GM19395 (cell line): Measurements from ENCODE around the gene WDR76.

Source experiments
- ATAC-seq: cut with Tn5 transposase; IDR thresholded peaks from one replicate; pipeline ENCODE4 v1.9.1; 2021; ENCODE audit warnings: mild to moderate bottlenecking, moderate library complexity; ENCODE audit not compliant: unreplicated experiment

Gene WDR76

DNA sequence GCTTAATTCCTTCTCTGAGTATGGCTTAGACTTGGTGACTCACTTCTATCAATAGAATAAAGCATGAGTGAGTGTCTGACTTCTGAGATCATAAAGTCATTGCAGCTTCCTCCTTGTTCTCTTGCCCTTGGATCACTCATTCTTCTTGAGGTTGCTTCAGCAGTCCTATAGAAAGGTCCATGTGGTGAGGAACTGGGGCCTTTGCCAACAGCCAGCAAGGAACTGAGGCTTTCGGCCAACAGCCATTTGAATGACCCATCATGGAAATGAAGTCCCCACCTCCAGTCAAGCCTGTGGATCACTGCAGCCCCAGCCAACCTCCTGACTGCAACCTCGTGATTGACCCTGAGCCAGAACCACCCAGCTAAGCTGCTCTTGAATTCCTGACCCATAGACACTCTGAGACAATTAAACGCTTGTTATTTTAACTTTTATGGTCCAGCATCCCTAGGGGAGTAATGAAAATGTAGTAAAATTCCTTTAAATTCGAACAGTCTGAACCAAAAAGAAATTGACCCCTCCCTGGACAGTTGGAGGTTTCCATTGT lies 84.5 kb downstream of the WDR76 start:
- ATAC-seq: no peak

DNA sequence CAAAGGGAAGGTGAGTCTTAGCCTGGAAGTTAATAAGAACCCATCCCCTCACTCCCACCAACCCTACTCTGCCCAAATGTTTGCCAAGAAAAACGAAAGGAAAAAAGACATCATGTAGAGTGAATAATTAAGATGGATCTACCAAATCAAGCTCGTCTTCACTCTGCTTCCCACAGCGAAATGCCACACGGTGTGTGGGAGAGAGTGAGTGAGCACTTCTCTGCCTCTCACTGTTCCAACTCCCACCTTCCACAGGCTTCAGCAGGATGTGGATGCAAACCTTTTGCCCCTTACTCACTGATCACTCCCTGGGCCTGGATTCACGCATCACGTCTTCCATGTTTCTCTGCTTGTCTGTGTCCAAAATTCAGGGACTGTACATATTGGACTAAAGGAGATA lies 85.4 kb downstream of the WDR76 start:
- no peak for ATAC-seq

DNA sequence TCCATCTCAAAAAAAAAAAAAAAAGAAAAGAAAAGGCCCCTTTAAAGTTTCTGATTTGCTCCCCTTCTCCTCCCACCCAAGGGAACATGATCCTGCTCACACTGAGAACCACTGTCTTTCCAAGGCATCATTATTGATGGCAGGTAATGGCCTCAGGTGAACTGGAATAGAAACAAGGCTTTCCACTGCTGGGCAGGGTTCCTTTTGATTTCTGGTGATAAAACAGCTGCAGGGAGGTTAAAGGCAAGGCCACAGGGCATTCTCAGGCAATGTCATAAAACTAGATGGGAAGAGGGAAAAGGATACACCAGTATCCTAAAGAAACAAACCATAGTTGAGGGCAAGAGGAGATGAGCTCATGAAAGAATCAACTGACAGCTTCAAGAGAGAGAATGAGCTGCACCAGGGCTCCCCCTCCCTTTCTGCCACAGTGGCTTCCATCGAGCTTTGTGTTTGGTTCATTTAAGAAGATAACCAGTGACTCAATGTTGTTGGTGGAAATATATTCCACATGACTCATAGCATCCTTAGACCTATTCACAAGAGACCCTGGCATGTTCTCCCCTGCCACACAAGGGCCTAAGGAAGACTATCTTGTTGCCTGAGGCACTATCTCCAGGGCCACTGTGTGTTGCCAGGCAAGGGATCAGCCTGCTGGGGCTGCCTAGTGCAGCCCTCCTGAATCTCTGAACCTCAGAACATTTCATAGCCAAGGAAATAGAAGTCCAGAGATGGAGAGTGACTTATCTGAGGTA lies 86.4 kb downstream of the WDR76 start:
- ATAC-seq: no peak

DNA sequence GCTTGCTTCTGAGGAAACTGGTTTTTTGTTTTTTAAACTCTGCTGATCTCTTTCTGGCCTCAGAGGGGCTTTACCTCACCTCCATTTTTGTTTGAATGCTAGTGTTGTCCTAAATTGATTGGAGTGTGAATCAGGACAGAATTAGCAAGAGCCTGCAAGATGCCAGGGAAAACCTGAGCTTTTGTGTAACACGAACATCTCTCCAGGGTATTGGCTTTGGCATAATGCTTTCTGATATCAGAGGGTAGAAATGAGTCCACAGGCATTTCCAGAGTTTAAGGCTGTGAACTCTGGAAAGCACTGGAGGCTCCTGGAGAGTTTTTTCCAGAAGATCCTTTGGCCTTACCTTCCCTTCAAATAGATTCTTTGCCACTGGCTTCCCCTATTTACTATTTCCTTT lies 87.1 kb downstream of the WDR76 start:
- no peak for ATAC-seq

DNA sequence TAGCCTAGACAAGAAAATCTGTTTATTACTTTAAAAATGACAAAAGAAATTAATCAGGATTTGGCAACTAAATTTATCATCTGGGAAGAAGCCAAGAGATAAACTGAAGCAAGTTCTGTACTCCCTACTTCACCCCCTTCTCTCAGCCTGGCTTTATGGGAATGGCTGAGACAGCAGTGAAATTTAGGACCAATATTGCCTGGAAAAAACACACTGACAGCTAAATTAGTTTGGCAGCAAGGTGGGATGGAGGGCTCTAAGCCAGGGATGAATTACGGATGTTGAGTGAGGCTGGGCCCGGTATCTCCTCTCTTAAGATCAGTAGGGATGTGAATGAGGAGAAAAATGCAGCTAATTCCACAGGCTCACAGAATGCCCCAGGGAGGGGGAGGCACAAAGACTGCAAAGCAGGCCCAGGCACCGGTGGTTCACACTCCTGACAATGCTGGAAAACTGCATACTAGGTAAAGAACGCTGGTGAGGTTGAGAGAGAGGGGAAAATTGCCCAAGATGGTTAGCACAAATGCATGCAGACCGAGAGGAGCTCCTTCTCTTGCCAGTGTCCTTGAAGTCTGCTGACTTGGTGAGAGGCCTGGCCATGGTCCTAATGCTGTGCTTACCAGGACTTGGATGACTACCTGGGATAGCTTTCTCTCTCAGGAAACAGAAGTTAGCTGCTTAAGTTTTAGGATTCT lies 89.0 kb downstream of the WDR76 start:
- no peak for ATAC-seq

DNA sequence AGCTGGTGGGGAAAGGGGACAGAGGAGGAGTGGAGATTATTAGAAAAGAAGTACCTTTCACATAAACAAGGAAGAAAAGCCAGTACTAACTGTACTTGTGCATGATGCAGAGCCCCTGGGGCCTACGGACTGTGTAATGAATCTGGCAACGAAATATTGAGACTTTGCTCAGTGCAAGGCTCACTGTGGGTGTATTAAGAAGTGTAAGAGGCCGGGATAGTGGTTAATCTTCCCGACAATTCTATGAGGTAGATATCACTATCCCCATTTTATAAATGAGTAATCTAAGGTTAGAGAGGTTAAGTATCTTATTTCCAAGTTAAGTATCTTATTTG lies 89.5 kb downstream of the WDR76 start:
- ATAC-seq: no peak
